GM18507 (cell line): ENCODE data around the gene MYO1D.

Experiments
- DNase-seq: peaks from one replicate; pipeline ENCODE4 v3.0.0; 2011; ENCODE audit warnings: low read depth; ENCODE audit not compliant: insufficient read length; ENCODE audit errors: extremely low spot score
- FAIRE-seq: peaks from 2 replicates; lab custom pipeline; 2011; peaks lifted over from hg19 to GRCh38; lab: Jason Lieb, UNC

Gene MYO1D

DNA sequence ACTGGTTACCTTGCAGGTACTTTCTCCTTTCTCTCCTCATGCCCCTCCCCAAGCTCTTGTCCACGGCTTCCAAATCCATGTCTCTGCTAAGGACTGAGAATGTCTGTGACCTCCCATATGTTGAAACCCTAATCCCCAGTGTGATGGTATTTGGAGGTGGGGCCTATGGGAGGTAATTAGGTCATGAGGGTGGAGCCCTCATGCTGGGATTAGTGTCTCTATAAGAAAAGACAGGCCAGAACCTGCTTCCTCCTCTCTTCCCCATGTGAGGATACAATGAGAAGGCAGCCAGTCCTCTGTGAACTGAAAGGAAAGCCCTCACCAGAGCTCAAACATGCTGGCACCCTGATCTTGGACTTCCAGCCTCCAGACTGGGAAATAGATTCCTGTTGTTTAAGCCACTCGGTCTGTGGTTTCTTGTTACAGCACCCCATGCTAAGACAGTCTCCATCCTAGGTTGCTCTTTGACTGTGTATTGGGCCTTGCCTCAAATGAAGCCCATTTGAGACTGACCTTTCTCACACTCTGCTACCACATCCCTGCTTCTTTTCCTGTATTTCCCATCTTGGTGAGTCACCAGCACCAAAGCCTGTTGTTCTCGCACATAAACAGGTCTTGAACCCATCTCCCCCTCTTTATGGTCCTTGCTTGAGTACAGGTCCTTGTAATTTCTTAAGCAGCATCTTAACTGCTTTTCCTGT is 255.2 kb downstream of the MYO1D start:
- no peak for DNase-seq
- FAIRE-seq: no peak

DNA sequence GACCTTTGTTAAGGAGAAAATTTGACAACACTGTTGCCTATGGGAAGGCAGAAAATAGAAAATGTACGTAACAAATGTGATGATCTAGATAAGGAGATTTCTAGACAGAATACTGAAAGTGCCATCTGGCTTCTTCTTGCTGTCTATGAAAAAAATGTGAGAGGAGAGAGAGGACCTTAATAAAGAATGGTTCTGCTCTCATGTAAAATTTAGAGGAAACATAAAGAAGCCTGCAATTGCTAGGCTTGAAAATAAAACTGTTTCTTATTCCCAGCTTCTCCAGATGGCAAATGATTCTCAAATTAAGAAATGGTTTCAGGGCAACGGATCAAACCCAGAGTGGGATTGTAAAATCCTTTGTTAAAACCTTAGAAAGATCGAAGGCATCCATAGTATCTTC is 261.6 kb downstream of the MYO1D start:
- FAIRE-seq (no peak), DNase-seq (no peak)

DNA sequence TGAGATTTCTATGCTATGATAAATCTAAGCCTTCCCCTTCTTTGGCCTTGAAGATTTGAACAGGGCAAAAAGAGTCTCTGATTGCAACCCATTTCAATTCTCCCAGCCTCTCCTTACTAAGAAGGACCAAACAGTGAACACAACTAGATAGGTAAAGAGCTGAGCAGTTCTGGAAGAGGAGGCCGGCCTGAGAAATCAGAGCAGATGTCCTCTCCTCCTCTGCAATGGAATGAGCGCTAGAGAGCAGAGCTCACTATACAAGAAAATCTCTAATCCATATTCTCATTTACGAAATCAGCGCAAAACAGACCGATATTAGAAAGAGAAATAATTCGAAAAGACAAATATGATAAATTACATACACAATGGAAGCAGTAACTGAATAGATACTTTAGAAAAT is 266.0 kb downstream of the MYO1D start:
- DNase-seq (no peak), FAIRE-seq (no peak)

DNA sequence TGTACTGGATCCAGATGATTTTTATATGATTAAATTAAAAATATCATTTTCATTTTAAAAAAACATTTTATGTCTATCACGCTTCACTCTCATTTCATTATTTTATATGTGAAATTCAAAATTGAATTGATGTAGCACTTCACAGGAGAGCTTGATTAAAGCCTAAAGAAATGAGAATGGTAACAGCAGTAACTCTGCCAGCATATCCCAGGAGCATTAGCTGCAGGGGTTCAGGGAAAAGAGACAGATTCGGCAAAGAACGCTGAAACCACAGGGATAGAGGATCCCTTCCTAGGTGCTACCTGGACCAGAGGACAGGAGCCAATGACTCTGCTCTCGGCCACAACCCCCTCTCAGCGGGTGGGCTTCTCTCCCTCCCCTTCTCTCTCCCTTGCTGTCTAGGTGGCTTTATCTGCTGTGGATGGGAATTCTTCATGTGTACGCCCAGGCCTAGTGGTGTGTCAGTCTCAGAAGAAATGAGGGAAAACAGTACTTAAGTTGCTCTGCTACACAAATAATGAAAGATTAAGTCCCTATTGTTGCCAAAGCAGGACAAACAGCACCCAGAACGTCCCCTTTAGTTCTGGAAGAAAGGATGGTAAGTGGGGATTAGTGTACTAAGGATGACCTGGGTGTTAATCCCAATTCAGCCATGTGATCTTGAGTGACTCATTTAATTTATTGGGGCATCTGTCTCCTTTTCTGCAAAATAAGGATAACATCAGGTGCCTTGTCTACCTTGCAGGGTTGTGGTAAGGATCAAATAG is 266.9 kb downstream of the MYO1D start:
- no peak for DNase-seq
- no peak for FAIRE-seq

DNA sequence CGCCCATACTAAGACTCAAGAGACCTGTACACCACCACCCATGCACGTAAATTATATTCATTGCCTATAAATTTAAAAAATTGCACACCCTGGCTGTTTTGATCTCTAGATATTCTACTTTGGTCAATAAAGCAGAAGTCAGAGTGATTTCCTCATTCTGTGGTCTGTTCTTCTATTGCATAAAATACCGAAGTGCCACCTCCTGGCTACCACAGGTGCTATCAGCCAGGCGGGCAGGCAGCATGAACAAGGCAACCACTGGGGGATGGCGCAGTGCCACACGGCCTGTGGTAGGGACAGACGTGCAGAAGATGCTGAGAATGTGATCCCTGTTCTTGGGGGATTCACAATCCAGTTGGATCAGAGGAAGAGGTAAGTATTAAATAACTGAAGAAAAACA is 267.8 kb downstream of the MYO1D start:
- peak; percentile 51 for DNase-seq
- peak; percentile 90 for FAIRE-seq

GRCh38 chr17:32608267-32608666 is 268.7 kb downstream of the MYO1D start:
- no peak for DNase-seq
- FAIRE-seq: peak; percentile 51

DNA sequence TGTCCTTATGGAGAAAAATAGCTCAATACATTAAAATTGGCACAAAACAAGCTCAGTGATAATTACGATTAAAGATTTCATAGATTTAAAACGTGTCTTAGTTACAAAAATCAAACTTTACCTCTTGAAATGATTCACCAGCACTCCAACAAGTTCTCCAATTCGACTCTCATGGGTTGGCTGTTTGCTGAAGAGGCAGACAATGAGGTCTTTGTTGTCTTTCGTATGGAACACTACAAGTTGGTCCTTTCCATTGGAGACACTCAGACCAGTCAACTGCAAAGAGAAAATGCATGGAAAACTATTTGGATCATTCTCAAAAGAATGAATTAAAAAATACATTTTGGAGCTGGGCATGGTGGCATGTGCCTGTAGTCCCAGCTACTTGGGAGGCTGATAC is 272.0 kb downstream of the MYO1D start:
- FAIRE-seq (no peak), DNase-seq (no peak)

DNA sequence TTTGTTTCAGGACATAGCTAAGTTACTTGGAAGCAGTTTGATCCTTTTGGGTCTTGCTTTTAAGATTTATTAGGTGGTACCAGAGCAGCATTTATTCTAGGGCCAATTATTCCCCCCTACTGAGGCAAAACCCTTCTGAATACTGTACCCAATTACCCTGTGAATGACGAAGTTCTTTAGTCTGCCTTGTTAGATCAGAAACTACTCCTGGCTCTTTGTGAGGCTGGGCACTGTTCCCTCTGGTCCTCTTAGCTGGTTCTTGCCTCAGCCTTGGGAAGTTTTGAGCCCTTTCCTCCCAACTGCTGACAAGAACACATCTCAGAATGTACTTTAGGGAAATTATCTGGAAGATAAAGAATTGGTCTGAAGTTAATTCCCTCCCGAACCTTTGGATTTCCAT is 274.5 kb downstream of the MYO1D start:
- no peak for DNase-seq
- FAIRE-seq: no peak

DNA sequence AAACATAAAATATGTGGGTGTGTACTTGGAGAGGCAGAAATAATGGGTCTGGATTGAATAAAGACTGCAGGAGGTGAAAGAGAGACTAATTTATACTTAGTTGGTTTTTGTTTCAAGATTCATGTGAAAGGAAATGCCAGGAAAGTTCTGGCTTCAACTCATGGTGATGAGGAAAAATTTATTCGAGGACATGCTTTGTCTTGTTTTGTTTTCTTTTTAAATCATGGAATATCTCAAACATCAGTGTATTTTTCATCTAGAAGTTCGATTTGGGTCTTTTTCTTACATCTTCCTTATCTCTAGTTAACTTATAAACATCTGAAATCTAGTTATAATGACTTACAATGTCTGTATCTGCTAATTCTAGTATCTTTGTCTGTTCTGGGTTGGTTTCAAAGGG is 275.1 kb downstream of the MYO1D start:
- DNase-seq (no peak), FAIRE-seq (no peak)

DNA sequence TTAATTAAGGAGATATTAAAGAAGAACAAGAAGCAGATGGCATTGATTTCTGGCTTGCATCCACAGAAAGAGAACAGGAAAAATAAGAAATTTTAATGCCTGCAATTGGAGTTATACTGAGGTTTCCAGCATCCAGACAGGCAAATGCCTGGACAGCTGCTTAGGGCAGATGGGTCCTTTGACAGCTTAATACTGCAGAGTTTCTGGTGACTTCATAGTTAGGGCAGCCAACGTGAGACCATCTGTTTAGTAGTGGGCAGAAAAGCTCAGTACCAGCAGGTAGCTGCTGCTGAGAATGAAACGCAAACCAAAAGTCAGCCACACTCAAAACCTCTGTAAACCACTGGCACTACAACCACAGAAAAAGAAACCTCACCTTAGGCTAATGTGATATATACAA is 280.3 kb downstream of the MYO1D start:
- DNase-seq: peak; percentile 39
- peak; percentile 85 for FAIRE-seq

DNA sequence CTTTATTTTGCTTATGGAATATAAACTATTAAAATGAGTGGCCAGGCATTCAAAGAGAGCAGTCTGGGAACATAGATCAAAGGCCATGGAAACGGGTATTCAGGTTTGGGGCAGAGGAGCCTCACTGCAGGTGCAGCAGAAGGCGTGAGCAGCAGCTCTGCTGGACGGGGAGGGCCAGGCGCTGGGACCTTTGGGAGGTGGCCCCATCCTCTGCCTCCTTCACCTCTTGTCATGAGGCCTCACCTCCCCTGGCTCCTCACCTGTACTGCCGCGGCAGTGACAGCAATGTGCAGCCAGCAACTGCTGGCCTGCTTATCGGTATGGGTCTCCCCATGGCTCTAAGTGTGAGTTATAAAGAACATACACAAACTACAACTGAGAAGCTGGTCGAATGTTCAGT is 280.7 kb downstream of the MYO1D start:
- FAIRE-seq (no peak), DNase-seq (no peak)

DNA sequence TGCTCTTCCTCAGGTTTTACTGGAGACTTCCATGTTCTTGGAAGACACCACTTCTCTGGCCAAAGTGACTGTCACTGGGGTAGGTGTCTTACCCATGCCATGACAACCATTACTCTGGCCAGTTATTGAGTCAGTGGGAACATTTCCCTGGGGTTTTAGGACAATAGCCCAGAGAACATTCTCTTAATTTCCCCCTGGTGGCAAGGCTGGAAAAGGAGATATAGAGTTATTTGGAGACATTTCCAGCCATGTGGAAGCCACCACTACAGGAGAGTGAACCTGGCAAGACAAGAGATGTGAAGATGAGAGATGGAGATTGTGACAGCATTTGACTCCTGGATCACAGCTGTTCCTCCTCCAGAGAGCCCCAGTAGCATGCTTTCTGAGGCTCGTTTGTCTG is 283.9 kb downstream of the MYO1D start:
- FAIRE-seq: no peak
- DNase-seq: no peak

DNA sequence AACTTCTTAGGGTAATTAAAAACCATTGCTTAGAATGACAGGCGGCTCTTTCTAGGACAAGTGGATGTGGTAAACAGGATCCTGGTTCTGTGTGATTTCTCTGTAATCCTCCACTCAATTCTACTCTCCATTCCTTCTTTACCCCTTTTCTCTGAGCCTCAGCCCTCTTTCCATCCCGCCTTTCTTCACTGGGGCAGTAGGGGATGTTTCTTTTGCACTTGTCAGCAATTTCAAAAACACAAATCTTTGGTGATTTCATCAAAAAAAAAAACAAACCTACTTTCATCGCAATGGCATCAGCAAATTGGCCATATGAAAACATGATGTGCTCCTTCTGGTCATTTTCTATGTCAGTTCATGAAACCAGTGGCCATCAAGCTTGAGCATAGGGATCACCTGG is 285.5 kb downstream of the MYO1D start:
- DNase-seq: no peak
- no peak for FAIRE-seq

DNA sequence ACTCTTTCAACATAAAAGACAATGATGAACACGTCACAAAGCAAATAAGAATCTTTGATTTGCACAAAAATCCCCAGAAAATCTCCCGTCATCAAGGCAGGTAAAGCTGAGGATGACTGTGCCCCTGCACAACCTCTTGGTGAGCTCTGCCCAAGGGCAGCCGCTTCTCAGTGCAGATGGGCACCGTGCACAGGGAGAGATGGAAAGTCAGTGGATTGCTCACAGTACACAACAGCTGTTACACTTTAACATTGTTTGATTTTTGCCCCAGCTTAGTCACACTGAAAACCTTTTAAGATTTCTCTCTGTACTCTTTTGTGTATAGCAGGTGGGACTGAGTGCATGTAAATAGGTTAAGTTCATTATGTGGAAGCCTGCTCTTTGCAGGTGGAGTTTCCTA is 285.9 kb downstream of the MYO1D start:
- FAIRE-seq: no peak
- no peak for DNase-seq

DNA sequence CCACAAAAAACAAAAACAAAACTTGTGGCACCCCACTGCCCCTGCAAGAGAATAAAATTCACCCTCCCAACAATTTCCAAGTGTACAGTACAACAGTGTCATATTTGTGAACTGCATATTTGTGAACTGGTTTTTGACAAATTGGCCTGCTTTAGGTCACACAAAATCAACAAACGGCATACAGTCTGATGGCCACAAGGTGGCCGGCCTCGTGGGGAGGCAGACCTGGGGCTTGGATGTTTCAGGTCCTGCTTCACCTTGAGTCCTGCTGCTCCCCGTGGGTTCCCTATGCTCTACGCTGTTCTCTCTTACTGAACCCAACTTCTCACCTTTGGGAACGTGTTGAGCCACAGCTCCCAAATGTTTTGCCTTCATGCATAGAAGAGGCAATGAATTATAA is 287.9 kb downstream of the MYO1D start:
- DNase-seq (no peak), FAIRE-seq (no peak)

- DNase-seq (no peak), FAIRE-seq (no peak)
Observed at GRCh38 chr17:32588135-32588534, 288.8 kb downstream of the MYO1D start.

- no peak for FAIRE-seq
Observed at GRCh38 chr17:32586666-32587065, 290.3 kb downstream of the MYO1D start.

GRCh38 chr17:32584792-32585191 is 292.1 kb downstream of the MYO1D start:
- DNase-seq (no peak), FAIRE-seq (no peak)

More at GRCh38 chr17:32586666-32587065, 290.3 kb downstream of the MYO1D start:
- DNase-seq: no peak

DNA sequence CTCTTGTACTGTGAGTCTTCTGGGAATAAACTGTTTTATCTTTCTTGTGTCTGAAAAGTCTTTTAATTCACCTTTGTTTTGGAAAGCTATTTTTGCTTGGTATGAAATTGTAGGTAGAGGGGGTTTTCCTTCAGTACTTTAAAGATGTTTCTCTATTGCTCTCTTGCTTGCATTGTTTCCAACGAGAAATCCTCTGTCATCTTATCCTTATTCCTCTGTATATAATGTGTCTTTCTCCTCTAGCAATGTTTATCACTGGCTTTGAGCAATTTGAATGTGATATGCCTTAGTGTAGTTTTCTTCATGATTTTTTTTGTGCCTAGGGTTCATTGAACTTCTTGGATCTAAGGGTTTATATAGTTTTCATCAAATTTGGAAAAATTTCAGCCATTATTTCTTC is 293.9 kb downstream of the MYO1D start:
- no peak for DNase-seq
- no peak for FAIRE-seq

DNA sequence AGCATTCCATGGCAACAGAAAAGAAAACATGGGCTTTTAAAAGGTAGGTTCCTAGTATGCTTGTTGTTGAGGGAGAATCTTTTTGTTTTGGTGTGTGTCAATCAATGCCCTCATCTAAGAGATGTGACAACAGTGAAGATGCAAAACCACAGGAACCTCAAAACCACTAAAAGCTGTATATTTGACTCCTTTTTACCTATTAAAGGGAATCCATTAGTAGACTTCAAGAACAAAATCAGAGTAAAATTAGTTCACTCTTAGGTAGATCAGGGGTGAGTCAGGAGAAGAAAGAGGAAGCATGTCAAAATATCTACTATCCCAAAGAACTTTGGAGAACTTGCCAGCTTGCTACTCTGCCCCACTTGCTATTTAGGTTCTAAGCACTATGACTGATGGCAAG is 301.1 kb downstream of the MYO1D start:
- FAIRE-seq (peak; percentile 62), DNase-seq (no peak)

- FAIRE-seq: no peak
- no peak for DNase-seq
Observed at GRCh38 chr17:32570081-32570396, 306.9 kb downstream of the MYO1D start.
